GM12892 (cell line): ENCODE data around the gene RSPRY1.

ENCODE experiments used
- POLR2A ChIP-seq: IDR thresholded peaks from 2 replicates; pipeline ENCODE4 v1.6.1; 2011; ENCODE audit warnings: low read depth, low read length, control low read depth
- POLR2AphosphoS5 ChIP-seq: IDR thresholded peaks from 2 replicates; pipeline ENCODE4 v1.6.1; 2011; ENCODE audit warnings: low read depth, low read length, control low read depth

GRCh38 chr16:57257455-57258070, 71.4 kb downstream of the RSPRY1 start:
- TF ChIP-seq POLR2A = no peak
- no peak for TF ChIP-seq POLR2AphosphoS5
